Endometrial microvascular endothelial cells (primary cell): ENCODE results near the gene SLC44A4. TPM values are rescaled to one million over a fixed set of nuclear protein-coding genes. Genes with fewer than 3 reads are reported as not detected.
"Not testable (repeated sequence)": the region's sequence is repeated elsewhere in the genome, so short reads cannot be mapped to it uniquely, and the experiment has no call there.

ENCODE experiments used
- in situ Hi-C: cut with HindIII; loops from 2 replicates; pipeline ENCODE4 v1.10.0; 2017; ENCODE audit warnings: low sequenced_read_pairs, low pct_unique_long_range_greater_than_20kb; ENCODE audit errors: inconsistent ontology term
- total RNA-seq: library from RNA; depleted of rRNA; stranded (reverse); fragments of >200 nt; gene quantifications from one replicate; pipeline ENCODE4 v1.2.3, GENCODE V29; 2015; ENCODE audit errors: inconsistent ontology term

Gene SLC44A4
- total RNA-seq, 1 donor from 2014 or later, result 2.6 TPM

DNA sequence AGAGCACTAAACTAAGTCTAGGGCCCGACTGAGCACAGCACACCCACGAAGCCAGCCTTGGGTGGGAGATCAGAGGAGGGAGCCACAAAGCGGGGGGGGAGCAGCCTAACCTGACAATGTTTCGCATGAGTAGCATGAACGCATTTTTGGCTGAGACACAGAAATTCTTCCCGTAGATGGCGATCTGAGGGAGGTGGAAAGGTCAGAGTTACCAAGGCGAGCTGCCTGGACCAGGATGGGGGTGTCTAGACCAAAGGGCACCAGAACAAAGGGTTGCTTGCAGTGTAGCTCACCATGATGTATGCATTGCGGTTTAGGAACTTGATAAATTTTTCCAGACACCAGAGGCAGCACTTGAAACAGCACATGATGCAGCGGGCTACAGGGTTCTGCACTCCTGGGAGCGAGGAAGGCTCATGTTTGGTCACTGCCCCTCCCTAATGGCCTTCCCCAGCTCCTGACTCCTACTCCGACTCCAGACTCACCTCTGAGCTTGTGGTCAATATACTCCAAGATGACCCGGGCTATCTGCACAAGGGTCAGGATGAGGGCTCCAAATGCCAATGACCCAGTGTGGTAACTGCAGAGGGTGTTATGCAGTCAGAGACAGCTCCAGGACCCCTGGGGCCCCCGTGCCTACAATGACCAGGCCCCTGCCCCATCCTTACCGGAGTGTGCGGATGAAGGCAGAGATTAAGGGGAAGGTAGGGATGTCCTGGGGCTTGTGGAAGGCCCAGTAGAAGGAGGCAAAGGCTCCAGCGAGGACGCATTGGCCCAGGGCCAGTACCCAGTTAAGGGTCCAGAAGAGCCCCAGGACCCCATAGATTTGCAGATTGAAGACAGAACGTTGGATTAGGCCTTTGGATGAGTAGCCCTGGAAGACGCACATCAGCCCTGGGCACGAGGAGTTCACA lies 13.3 kb downstream of the SLC44A4 start:
- in situ Hi-C loops, result no loop called here

DNA sequence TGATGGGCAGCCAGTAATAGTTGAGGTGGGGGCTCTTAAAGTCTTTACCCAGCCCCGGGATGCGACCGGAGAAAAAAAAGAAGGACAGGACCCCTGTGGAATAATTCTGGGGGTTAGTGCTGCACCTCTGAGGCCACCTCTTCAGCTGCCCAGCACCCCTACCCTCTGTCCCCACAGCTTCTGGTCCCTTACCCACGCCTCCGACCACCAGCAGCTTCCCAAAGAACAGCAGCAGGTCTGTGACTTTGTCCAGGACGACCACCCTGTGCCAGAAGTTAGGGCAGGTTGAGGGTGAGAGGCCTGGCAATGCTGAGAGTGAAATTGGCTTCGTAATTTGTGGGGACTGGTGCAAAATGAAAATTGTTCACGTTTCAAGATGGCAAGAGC lies 14.0 kb downstream of the SLC44A4 start:
- in situ Hi-C loops, result no loop called here

DNA sequence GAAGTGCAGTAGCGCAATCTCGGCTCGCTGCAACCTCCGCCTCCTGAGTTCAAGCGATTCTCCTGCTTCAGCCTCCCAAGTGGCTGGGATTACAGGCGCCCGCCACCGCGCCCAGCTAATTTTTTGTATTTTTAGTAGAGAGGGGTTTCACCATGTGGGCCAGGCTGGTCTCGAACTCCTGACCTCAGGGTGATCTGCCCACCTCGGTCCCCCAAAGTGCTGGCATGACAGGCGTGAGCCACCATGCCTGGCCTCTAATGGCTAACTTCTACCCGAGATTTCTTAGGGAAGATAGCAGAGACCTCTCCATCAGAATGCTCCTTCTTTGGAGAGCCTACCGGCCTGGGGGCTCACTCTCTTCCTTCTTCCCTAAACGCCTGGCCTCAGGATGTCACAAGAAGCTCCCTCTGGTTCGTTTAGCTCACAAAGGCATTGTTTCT lies 14.7 kb downstream of the SLC44A4 start:
- in situ Hi-C loops, result not testable (repeated sequence)

DNA sequence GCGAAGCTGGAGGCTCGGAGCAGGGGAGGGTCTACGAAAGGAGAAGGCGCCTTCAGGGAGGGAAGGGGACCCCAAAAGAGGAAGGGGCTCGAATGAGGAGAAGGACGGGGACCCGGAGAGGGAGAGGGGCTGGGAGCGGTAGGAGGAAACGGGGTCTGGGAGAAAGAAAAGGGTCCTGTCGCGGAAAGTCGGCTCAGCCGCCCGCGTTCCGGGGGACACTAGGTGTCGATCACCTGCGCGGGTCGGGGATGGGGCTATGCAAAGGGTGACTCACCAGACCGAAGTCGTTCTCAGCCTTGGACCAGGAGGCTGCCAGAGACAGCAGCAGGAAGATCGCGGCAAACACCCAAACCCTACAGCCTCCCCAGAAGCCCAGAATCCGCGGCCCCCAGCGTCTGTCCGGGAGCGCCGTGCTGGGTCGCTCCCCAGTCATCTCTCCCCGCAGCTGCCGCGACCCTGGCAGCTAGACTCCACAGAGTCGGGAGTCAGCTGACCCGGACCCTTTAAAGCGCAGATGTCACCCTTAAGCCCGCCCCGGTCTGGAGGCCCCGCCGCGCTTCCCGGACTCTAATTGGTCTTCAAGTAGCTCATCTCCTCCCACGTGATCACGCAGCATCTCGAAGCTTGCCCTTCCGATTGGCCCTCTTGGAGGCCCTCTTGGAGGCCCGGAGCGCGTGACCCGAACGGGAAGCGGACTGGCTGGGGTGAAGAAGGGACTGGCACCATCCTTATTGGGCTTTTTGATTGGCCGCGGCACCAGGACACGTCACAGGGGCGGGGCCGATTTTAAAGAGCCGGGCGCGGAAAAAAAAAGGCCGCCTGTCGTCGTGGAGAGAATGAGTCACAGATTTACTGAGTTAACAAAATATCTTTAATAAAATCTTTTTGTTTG lies 16.2 kb downstream of the SLC44A4 start, which contains the start of gene NEU1:
Gene NEU1 (minus strand): TSS at position 478 of the 892 bp plus-strand sequence. CDS start 45 bp downstream, at position 433.
- in situ Hi-C loops, result no loop called here

DNA sequence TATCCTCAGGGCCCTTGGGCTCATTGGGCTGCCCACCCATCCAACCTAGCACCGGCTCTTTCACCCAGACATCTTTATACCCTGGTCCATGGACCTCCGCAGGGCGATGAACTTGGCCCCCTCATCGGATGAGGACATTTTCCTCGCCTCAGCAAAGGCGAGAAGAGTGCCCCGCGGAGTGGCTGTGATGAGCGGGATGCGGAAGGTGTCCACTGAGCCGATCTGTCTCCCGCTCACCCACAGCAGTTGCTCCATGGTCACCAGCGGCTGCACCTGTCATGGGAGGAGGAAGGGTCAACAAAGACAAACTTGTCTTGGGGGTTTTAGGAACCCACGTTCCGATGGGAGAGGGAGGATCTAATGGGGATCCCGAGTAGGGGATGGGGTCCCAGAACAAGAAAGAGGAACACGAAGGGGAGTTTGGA lies 16.9 kb downstream of the SLC44A4 start:
- in situ Hi-C loops, result no loop called here

DNA sequence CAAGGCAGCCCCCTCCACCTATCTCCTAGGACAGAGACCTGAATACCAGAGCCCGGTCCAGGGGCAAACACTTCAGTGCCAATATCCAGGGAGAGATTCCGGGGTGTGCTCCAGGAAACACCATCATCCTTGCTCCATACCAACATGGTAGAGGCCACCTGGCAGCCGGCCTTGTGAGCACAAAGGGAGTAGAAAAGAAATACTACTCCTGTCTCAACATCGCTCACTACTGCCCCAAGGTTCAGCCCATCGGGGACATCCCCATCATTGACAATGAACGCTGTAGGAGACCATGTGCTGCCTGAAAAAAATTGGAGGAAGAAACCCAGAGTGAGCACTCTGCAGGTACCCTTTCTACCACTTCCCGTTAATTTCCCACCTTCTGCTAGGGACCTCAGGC lies 17.6 kb downstream of the SLC44A4 start:
- in situ Hi-C loops, result no loop called here

DNA sequence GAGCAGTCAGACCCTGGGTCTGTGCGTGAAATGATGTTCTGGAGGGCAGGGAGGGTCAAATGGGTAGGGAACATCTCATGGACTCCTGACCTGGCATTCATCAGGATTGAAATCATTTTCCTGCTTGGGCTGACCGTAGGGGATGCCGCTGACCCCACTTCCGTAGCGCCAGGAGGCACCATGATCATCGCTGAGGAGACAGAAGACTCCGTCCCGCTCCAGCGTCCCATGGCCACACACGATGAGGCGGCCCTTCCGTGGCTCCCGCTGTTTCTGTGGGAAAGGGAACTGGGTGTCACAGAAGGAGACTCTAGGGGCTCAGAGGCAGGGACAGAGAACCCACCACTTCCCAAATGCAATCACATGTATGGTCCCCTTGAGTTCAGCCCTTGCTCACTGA lies 18.4 kb downstream of the SLC44A4 start:
- in situ Hi-C loops, result no loop called here

DNA sequence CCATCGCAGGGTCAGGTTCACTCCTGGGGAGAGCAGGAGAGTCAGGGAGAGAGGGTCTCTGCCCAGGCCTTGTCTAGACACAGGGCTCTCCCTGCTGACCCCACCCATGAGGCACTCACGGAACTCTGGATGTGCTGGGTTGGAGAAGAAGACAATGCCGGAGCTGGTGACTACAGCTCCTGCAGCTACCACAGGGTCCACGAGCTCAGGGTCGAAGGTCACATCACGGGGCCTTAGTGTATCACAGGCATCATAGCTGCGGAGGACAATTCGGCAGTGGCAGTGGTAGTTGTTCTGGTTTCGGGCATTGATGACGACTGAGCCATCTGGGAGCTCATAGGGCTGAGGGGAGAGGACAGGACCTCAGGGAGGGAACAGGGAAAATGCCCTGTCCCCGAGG lies 18.9 kb downstream of the SLC44A4 start:
- in situ Hi-C loops, result no loop called here

DNA sequence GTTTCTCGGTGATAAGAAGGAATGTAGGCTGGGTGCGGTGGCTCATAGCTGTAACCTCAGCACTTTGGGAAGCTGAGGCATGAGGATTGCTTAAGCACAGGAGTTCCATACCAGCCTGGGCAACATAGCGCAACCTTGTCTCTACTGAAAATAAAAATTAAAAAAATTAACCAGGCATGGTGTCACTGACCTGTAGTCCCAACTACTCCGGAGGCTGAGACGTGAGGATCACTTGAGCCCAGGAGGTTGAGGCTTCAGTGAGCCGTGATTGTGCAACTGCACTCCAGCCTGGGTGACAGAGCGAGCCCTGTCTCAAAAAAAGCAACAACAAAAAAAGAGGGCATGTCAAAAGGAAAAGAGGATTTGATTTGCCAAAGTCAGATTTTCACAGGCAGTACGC lies 20.1 kb downstream of the SLC44A4 start:
- in situ Hi-C loops, result no loop called here

DNA sequence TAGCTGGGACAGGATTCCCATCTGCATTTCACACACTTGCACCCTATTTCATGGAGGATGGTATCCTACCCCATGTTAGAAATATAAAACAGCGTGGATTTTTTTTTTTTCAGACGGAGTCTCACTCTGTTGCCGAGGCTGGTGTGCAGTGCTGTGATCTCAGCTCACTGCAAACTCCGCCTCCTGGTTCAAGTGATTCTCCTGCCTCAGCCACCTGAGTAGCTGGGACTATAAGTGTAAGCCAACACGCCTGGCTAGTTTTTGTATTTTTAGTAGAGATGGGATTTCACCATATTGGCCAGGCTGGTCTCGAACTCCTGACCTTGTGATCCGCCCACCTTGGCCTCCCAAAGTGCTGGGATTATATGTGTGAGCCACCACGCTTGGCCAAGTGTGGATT lies 21.0 kb downstream of the SLC44A4 start:
- in situ Hi-C loops, result not testable (repeated sequence)

DNA sequence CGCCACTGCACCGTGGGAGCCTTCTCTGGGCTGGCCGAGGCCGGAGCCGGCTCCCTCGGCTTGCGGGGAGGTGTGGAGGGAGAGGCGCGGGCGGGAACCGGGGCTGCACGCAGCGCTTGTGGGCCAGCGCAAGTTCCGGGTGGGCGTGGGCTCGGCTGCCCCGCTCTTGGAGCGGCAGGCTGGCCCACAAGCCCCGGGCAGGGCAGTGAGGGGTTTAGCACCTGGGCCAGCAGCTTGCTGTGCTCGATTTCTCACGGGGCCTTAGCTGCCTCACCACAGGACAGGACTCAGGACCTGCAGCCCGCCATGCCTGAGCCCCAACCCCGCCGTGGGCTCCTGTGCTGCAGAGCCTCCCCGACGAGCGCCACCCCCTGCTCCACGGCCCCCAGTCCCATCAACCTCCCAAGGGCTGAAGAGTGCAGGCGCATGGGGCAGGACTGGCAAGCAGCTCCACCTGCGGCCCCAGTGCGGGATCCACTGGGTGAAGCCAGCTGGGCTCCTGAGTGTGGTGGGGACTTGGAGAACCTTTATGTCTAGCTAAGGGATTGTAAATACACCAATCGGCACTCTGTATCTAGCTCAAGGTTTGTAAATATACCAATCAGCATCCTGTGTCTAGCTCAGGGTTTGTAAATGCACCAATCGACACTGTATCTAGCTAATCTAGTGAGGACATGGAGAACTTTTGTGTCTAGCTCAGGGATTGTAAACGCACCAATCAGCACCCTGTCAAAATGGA lies 26.6 kb downstream of the SLC44A4 start:
- in situ Hi-C loops, result not testable (repeated sequence)

DNA sequence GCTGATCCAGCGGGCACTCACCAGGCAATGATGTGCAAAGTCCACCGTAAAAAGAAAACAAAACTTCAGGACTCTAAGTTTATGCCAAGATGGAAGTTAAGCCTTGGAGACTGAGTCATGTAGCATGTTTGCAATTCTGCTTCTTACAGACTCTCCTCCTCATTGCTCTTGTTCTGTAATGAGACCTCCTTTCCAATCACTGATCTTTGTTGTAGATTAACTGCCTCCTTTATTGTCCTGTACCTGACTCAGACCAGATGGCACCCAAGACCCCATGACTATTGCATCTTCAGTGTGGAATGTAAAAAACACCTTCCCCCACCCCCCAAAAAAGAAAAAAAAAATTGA lies 27.3 kb downstream of the SLC44A4 start:
- in situ Hi-C loops, result no loop called here

DNA sequence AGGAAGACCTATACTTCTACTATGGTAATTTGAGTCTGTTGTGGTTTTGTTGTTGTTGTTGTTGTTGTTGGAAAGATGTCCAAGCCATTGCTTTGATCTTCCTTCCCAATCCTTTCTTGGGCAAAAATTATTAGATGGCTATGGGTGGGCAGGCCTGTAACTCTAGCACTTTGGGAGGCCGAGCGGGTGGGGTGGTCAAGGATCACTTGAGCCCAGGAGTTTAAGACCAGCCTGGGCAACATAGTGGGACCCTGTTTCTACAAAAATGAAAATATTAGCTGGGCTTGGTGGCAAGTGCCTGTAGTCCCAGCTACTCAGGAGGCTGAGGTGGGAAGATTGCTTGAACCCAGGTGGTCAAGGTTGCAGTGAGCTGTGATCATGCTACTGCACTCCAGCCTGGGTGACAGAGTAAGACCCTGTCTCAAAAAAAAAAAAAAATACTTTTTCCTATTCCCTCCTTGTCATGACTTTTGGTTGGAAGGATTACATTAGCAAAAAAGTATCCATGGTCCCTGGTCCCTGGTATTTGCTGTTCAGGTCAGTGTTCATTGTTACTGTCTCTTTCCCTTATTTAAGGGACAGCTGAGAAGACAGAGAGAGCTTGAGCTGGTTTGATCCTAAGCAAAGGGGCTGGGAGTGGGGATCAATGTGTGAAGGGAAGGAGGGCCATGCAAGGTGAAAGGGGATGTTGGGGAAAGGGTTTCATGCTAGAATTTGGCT lies 27.9 kb downstream of the SLC44A4 start:
- in situ Hi-C loops, result no loop called here

DNA sequence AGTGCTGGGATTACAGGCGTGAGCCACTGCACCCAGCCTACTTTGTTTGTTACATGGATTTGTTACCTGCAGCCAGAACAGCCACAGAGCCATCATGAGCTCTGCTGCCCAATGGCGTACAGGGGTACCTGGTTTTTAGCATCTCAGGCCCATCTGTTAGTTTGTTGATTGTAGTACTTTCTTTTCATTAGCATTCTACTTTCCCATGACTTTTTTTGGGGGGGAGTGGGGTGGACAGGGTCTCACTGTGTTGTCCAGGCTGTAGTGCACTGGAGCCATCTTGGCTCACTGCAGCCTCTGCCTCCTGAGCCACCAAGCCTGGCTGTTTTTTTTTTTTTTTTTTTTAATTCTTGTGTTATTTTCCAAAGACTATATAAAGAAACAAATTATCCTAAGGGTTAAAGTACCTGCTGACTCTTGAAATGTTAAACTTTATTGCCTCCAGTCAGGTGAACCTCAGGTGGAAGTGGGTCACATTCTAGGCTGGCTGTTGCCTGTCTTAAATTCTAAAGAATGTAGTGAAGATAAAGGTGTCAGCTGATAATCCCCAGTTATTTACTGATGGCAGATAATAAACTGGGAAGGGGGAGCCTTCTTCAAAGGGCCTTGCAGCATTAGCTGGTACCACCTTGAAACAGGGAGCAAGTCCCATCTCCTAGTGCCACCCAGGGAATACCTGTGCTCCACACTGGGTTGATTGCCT lies 31.4 kb downstream of the SLC44A4 start:
- in situ Hi-C loops, result no loop called here

DNA sequence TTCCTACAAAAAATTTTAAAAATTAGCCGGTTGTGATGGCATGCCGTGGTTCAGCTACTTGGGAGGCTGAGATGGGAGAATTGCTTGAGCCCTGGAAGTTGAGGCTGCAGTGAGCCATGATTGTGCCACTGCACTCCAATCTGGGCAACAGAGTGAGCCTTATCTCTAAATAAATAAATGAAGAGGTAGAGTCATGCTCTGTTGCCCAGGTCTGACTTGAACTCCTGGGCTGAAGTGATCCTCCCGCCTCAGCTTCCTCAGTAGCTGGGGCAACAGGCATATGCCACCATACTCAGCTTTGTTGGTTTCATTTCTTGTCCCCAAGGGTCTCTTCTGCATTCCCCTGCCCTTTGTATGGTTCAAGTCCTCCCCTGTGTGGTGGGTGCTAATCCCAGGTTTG lies 34.3 kb downstream of the SLC44A4 start:
- in situ Hi-C loops, result no loop called here

DNA sequence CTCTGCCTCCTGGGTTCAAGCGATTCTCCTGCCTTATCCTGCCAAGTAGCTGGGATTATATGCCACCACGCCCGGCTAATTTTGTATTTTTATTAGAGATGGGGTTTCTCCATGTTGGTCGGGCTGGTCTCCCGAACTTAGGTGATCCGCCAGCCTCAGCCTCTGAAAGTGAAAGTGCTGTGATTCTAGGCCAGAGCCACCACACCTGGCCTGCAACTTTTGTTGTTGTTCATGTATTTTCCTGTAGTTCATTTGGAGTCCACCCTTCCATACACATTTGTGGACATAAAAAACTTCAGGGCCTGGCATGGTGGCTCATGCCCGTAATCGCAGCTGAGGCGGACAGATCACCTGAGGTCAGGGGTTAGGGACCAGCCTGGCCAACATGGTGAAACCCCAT lies 36.7 kb downstream of the SLC44A4 start:
- in situ Hi-C loops, result no loop called here

DNA sequence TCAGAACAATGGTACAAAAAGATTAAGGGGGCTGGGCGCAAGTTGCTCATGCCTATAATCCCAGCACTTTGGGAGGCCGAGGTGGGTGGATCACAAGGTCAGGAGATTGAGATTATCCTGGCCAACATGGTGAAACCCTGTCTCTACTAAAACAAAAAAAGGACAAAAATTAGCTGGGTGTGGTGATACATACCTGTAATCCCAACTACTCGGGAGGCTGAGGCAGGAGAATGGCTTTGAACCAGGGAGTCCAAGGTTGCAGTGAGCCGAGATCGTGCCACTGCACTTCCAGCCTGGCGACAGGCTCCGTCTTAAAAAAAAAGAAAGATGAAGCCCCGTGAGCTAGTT lies 39.0 kb downstream of the SLC44A4 start:
- in situ Hi-C loops, result not testable (repeated sequence)

DNA sequence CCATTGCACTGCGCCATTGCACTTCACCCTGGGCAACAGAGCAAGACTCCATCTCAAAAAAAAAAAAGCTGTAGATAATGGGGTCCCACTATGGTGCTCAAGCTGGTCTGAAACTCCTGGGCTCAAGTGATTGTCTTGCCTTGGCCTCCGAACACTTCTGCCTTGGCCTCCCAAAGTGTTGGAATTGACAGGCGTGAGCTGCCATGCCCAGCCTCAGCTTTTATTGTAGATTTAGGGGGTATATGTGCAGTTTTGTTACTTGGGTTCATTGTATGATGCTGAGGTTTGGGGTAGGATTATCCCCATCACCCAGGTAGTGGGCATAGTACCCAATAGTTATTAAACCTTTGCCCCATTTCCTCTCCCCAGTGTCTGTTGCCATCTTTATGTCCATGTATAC lies 39.8 kb downstream of the SLC44A4 start:
- in situ Hi-C loops, result no loop called here
